Caki2 (cell line): ENCODE data around the gene LPIN1. TPM values are rescaled to one million over a fixed set of nuclear protein-coding genes. Genes with fewer than 3 reads are reported as not detected.
"Not testable (repeated sequence)": the region's sequence is repeated elsewhere in the genome, so short reads cannot be mapped to it uniquely, and the experiment has no call there.

ENCODE experiments used
- DNase-seq: peaks from one replicate; pipeline ENCODE4 v3.0.0-alpha.2; 2015; ENCODE audit warnings: low read depth
- in situ Hi-C: cut with HindIII; loops from 2 replicates; pipeline ENCODE4 v1.10.0; 2016; ENCODE audit warnings: low sequenced_read_pairs, low pct_unique_long_range_greater_than_20kb, mixed read lengths
- total RNA-seq: library from RNA; depleted of rRNA; stranded (reverse); fragments of >200 nt; shearing (Covaris generic); gene quantifications from 2 replicates; pipeline ENCODE4 v1.2.3, GENCODE V29; 2014; ENCODE audit warnings: low replicate concordance

The LPIN1 gene
- total RNA-seq, 1 experiment from 2014 or later = 12.2 TPM

DNA sequence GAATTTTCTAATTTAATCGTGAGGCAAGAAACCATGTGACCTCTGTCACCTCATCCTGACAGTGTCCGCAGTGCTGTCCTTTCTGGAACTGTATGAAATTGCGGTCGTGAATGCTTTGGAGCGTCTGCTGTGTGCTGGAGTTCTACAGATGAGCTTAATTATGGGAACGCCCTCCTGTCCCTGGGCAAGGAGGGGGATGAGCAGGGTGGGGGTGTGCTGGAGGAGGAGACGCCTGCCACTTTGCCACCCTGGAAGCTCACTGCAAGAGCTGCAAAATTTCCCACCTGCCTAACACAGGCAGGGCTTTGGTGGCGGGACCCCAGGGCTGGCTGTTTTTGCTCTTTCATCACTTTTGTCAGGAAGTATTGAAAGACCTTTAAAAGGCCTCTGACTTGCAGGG is 6.5 kb downstream of the LPIN1 start:
- in situ Hi-C loops = no loop called here
- no peak for DNase-seq

DNA sequence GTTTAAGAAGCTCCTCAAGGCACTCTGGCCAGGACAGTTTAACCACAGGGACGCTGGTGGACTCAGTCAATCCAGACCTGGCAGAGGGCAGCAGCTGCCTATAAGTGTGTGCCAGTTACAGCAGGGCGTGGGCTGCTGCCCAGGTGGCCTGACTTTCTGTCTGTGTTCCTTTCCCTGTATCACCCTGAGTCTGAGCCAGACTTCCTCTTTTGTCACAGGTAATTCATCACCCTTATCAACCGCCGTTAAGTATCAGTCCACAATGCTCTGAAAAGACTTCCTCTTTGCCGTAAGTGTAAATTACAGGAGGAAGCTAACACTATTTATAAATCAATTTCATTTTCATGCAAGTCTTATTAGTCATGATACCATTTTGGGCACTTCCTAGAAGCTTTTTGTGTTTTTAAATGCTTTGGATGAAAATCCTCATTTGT is 7.0 kb downstream of the LPIN1 start:
- peak; percentile 61 for DNase-seq
- in situ Hi-C loops = no loop called here

DNA sequence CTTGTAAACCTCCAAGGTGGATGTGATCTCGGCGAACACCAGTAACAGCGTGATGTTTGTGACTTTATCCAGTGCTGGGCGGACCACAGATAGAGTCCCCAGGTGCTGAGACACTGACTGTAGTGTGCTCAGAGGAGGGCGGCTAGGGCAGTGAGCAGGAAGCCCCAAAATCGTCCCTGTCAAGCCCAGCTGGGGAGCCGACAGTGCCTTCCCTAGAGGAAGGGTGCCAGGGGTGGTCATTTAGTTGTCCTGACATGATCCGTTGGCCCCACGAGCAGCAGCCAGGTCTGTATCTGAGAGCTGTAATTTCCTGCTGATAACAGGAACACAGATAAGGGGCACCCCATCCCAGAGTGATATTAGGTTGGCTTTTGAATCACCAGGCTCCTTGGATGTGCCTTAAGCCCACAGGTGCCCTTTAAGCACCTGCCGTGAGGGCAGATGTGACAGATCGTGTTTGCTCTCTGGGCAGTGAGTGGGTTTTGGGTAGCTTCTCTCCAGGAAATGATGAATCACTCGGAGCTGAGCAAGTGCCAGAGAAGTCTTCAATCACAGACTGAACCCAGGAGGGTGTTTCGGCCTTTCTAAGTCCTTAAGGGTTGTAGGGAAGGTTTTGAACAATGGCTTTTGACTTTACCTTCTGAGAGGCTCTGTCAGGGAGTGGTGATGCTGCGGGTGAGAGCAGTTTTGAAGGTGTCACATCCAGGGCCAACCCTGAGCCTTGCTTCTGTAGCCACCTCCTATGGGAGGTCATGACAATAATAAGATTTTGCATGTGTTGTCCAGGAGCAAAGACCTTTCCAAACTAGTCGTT is 7.7 kb downstream of the LPIN1 start:
- DNase-seq = no peak
- in situ Hi-C loops = no loop called here

DNA sequence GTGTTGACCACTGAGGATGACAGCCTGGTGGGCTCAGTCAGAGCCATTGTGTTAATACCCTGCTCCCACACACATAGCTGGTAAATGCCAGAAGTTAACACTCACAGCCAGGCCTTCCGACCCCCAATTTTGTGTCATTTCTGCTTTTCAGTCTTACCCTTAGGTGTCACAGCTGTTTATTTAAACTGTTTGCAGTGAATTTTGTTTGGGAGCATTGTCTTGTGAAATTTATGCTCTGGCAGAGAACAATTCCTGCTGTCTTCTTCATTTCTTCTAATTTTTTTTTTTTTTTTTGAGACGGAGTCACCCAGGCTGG is 8.2 kb downstream of the LPIN1 start:
- DNase-seq = no peak
- in situ Hi-C loops = no loop called here

DNA sequence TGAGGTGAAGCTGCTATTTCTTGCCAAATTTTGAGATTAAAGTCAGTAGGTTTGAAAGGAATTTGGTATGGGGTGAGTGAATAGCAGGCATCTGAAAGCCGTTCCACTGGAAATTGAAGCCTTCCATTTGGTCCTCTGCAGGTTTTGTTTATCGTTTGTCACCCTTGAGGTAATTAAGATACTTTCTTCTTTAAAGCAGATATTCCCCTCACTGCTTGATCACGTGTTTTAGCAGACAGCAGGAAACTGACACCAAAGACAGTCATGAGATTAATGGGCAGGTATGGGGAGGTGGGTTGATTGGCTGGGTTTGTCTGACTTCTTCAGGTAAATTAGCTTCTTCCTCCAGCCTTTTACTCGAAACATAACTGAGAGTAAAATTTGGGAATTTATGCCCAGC is 10.7 kb downstream of the LPIN1 start:
- in situ Hi-C loops = no loop called here
- DNase-seq = no peak

DNA sequence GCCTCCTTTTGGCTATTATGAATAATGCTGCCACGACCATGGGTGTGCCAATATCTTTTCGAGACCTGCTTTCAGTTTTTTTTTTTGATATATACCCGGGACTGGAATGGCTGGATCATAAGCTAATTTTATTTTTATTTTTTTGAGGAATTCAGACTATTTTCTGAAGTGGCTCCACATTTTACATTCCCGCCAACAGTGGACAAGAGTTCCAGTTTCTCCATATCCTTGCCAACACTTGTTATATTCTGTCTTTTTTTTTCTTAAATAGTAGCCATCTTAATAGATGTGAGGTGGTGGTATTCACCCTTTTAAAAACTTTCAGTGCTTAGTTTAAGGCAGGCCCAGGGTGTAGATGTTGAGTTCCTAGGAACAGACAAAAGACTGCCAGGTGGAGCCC is 11.8 kb downstream of the LPIN1 start:
- in situ Hi-C loops = no loop called here
- DNase-seq = no peak

DNA sequence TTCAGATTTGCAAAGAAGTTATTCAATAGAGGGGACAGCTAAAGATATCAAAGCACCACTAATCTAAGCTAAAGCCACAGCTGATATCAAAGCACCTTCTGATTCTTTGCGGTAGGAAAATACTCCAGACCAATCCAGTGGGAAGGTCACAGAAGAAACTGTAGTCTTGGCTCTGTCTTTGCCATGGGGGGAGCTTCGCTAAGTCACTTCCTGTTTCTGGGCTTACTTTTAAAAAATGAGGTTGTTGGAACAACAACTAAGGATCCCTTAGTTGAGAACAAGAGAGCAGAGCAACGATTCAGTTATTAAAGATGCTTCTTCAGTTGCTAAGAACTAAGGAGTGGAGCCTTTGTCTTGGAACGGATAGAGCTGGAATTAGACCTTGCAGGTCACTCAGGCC is 12.2 kb downstream of the LPIN1 start:
- in situ Hi-C loops = no loop called here
- no peak for DNase-seq

DNA sequence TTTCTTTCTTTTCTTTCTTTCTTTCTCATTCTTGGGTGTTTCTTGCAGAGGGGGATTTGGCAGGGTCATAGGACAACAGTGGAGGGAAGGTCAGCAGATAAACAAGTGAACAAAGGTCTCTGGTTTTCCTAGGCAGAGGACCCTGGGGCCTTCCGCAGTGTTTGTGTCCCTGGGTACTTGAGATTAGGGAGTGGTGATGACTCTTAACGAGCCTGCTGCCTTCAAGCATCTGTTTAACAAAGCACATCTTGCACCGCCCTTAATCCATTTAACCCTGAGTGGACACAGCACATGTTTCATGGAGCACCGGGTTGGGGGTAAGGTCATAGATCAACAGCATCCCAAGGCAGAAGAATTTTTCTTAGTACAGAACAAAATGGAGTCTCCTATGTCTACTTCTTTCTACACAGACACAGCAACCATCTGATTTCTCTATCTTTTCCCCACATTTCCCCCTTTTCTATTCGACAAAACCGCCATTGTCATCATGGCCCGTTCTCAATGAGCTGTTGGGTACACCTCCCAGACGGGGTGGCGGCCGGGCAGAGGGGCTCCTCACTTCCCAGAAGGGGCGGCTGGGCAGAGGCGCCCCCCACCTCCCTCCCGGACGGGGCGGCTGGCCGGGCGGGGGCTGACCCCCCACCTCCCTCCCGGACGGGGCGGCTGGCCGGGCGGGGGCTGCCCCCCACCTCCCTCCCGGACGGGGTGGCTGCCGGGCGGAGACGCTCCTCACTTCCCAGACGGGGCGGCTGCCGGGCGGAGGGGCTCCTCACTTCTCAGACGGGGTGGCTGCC is 12.9 kb downstream of the LPIN1 start:
- DNase-seq, in situ Hi-C loops: not testable (repeated sequence)

DNA sequence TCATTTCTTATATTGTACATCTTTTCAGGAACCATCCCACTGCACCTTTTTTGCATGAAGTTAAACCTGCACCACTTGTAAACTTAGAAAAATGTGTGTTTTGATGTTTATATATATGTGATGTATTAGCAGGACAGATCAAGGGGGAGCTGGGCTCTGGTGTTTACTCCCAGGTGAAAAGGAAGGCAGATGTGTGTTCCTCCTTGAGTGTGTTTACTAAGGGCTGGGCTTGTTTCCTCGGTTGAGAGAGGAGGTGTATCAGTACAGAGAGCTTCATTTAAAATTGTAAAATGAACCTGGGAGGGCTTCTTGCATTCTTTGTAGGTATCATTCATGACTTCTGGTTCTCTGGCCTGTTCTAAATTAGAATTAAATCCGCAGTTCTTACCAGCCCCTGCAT is 14.8 kb downstream of the LPIN1 start:
- in situ Hi-C loops = no loop called here

DNA sequence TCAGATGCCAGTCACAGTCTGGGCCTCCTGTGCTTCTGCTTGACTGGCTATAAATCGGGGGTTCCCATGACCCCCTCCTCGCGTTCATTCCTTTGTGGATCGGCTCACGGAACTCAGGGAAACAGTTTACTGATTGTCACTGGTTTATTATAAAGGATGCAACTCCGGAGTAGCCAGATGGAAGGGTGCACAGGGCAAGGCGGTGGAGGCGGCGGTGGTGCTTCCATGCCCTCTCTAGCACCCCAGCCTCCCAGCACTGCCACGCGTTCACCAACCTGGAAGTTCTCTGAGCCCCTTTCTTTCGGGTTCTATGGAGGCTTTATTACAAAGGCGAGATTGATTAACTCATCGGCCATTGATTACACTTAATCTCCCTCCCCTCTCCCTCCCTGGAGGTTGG is 15.6 kb downstream of the LPIN1 start:
- in situ Hi-C loops = no loop called here
- no peak for DNase-seq

More for the DNA sequence above, 14.8 kb downstream of the LPIN1 start:
- no peak for DNase-seq

DNA sequence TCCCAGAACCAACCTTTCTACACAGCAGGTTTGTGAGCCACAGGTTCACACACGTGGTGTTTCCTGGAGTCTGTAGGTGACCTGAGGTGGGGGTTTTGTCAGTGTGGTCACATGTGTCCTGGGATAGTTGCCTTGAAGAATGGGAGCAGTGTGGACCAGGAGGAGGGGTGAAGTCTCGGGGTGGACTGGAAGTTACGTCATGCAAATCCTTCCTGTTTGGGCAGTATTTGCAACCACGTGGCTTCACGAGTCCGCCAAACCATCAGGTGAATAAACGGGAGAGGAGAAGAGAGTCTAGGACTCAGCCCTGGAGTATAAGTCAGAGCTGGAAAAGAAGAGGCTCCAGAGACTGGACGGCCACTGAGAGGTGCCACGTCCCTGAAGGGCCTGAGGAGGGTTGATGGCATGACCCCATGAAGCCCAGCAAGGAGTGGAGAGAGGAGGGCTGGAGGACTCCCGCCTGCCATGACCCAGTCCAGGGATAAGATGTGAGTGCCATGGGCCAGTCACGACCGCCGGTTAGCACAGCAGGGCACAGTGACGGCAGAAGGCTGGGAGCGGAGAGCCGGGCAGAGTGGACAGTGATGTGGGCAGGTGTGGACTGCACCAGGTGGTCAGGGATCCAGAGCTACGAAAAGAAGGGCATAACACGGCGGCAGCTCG is 16.5 kb downstream of the LPIN1 start:
- in situ Hi-C loops = no loop called here
- DNase-seq = no peak

DNA sequence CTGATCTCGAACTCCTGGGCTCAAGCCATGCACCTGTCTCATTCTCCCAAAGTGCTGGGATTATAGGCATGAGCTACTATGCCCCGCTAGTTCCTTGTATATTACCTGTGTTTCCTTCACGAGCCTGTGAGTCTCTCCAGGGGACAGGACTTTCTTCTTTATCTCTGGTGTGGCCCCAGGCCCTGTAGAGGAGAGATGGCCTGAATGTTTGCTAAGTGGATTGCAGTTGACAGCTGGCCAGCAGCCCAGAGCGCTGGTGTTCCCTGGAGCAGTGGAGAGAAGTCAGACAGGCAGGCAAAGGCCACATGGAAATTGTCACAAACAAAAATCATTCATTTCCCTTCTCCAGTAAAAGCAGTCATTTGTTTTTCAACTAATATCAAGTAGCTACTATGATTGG is 17.9 kb downstream of the LPIN1 start:
- in situ Hi-C loops = no loop called here
- no peak for DNase-seq

DNA sequence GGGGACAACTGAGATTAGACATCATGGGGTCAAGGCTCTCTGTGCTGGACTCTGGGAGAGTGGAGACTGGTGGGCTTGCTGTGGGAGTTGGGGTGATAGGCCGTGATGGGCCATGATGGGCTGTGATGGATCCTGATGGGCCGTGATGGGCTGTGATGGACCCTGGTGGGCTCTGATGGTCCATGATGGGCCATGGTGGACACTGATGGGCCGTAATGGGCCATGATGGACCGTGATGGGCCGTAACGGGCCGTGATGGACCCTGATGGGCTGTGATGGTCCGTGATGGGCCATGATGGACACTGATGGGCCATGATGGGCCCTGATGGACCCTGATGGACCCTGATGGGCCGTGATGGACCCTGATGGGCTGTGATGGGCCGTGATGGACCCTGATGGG is 18.5 kb downstream of the LPIN1 start:
- in situ Hi-C loops = no loop called here
- no peak for DNase-seq

DNA sequence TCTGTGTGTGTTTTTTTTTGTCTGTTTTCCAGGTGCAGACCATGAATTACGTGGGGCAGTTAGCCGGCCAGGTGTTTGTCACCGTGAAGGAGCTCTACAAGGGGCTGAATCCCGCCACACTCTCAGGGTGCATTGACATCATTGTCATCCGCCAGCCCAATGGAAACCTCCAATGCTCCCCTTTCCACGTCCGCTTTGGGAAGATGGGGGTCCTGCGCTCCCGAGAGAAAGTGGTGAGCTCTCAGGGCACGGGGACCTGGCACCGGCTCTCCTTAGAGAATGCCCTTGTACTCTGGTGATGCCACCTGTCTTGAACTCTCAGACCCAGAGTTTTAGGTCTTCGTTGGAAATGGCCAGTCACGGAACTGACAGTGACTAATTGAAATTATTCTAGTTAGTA is 19.1 kb downstream of the LPIN1 start:
- no peak for DNase-seq
- in situ Hi-C loops = no loop called here

DNA sequence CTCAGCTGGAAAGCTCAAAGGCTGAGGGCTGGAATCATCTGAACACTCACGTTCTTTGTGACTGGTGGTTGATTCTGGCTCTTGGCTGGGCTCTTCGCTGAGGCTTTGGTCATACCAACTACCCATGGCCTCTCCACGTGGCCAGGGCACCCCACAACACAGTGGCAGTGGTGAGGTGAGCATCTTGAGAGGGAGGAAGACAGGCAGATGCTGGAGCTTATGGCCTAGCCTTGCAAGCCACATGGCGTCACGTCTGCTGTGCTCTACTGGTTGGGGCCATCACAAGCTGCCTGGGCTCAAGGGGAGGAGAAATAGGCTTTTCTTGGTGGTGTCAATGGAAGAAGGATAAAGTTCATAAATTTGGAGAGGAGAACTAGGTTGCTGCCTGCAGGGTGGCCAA is 19.6 kb downstream of the LPIN1 start:
- DNase-seq = no peak
- in situ Hi-C loops = no loop called here

DNA sequence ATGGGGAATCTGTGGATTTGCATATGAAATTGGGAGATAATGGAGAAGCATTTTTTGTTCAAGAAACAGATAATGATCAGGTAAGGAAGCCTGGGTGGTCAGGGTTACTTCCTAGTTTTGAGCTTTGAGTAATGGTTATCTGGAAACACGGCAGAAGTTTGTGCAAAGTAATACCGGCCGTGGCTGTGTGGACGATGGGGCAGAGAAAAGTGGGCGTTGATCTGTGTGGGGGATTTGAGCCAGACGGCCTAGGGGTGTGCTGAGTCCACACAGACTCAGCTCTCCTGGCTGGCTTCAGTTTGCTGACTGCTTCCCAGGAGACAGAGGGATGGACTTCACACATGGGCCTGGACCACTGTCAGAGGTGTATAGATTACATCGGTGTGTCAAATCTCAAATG is 21.3 kb downstream of the LPIN1 start:
- DNase-seq = no peak
- in situ Hi-C loops = no loop called here

DNA sequence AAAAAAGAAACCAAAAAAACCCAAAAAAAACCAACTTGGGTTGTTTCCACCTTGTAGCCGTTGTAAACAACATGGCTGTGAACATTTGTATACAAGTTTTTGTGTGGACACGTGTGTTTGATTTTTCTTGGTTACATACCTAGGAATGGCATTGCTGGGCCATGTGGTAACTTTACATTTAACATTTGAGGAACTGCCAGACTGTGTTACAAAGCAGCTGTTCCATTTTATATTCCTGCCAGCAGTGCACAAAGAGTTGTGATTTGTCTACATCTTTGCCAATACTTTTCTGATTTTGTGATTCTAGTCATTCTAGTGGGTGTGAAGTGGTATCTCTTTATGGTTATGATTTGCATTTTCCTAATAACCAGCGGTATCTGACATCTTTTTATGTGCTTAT is 22.5 kb downstream of the LPIN1 start:
- in situ Hi-C loops = no loop called here
- no peak for DNase-seq

DNA sequence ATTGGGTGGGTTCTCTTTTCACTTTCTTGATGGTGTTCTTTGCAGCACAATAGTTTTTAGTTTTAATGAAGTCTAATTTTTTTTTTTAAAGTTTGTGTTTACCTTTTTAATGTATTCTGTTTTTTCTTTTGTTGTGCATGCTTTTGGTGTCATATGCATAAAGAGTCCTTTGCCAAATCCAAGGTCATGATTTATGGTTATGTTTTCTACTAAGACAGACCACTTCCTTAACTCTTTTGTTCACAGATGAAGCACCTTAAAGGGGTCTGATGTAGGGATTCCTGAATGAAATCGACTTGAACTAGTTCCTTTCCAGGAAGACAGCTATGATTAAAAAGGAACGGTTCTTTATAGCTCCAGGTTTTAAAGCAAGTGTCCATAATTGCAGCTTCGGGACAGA is 23.1 kb downstream of the LPIN1 start:
- in situ Hi-C loops = no loop called here

DNA sequence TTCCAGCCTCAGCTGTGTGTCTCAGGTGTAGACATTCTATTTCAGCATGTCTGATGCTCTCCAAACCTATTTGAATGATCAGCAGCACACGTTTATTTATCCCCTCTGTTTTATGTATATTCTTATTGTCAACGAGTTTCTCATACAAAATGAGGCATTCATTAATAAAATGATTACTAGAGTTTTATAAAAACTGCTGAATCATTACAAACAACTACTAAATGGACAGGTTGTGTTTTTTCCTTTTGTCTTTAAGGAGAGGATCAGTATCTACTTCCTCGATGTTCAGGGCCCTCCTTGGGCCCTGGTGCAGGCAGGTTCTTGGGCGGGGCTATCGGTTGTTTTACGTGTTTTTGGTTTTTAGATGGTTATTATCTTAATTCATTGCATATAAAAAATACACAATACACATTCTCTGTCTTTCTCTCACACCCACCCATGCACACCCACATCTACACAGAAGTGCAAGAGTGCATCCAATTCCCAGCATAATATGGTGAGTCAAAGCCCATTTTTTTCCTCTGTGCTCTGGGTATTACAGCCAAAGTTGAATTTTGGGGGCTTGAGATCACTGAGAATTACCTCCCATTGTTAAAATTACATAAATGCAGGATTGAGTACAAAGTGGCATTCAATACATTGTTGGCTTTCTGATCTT is 24.2 kb downstream of the LPIN1 start:
- no peak for DNase-seq
- in situ Hi-C loops = no loop called here

More for the DNA sequence above, 23.1 kb downstream of the LPIN1 start:
- DNase-seq = no peak
